MV-4-11 (cell line): ENCODE results near the gene LEKR1.

Source experiments
- DNase-seq: peaks from one replicate; lab custom pipeline; 2025; lab: John Stamatoyannopoulos, UW

The LEKR1 gene

DNA sequence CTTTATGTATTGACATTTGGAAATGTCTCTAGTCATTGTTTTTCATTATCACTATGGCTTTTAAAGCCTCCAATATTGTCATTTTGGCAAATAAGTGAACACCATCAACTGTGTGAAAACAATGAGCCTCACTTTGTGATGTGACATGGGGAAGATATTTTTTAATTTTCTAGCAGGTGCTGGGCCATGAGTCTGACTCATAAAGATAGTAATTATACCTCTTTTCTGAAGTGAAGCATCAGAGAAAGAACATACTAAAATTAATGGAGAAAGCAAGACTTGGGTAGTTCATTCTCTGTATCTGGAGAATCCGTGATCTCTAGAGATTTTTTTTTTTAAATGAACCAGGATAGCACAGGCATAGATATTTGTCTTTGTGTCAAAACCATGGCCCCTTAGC lies 233.0 kb downstream of the LEKR1 start:
- no peak for DNase-seq

GRCh38 chr3:157059661-157060060 lies 233.5 kb downstream of the LEKR1 start:
- DNase-seq = no peak

- no peak for DNase-seq
Measured at GRCh38 chr3:157061265-157061664, 235.1 kb downstream of the LEKR1 start.

GRCh38 chr3:157063469-157063868 lies 237.3 kb downstream of the LEKR1 start:
- no peak for DNase-seq

GRCh38 chr3:157063926-157064325 lies 237.8 kb downstream of the LEKR1 start:
- DNase-seq = no peak

DNA sequence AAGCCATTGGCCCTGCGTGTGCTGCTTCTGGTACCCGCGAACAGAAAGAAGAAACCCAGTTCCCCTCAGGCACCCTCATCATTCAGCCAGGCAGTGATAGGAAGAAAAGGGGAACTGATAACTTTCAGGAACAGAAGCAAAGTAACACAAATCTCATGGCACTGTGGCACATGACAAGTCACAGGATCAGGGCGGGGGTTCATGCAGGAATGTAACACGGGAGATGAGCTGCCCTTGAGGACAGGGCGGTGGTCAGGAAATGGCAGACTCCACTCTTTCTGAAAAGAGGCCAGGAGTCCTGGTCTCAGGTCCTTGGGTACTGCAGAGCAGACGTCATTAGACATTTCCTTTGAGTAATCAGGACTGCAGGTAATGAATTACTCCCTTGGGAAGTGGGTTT lies 238.2 kb downstream of the LEKR1 start:
- DNase-seq = peak; percentile 69

DNA sequence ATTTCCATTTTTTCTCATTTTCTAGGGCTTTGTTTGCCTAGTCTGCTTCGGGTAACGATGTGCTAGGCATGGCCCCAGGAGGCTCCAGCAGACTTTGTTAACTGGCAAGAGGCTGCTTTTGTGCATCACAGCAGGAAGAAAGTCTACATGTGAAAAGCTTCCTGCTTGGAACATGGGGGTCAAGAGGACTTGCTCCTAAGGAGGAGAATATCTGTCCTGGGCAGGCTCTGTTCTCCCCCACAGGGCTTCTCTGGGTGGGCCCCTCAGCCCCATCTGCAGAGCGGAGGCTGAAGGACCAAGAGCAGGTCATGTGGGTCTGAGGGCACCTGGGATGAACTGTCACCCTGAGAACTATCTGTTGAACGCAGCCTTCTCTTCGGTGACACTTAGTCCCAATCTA lies 239.0 kb downstream of the LEKR1 start:
- DNase-seq = no peak

- no peak for DNase-seq
Measured at GRCh38 chr3:157066335-157067098, 240.4 kb downstream of the LEKR1 start.

- no peak for DNase-seq
Measured at GRCh38 chr3:157067114-157067513, 241.0 kb downstream of the LEKR1 start.

- DNase-seq = no peak
Measured at GRCh38 chr3:157069406-157069805, 243.3 kb downstream of the LEKR1 start.

- DNase-seq = no peak
Measured at GRCh38 chr3:157069846-157070677, 243.9 kb downstream of the LEKR1 start.

- DNase-seq = no peak
Measured at GRCh38 chr3:157070678-157070999, 244.5 kb downstream of the LEKR1 start.

DNA sequence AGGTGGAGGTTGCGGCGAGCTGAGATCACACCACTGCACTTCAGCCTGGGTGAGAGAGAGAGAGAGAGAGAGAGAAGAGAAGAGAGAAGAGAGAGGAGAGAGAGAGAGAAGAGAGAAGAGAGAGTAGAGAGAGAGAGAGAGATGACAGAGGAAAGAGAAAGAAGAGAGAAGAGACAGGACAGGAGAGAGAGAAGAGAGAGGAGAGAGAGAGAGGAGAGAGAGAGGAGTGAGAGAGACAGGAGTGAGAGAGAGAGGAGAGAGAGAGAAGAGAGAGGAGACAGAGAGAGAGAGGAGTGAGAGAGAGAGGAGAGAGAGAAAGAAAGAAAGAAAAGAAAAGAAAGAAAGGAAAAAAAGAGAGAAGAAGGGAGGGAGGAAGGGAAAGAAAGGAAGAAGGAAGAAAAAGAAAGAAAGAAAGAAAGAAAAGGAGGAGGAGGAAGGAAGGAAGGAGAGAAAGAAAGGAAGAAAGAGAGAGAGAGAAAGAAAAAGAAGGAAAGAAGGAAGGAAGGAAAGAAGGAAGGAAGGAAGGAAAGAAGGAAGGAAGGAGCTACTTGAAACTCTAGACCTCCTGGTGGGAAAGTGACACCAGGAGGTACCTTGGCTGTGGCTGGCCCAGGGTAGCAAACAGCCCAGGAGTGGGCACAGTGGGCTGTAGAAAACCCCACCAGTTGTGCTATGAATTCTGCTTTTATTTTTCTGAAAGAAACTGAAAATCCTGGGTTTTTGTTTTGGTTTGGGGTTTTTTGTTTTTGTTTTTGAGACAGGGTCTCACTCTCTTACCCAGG lies 245.8 kb downstream of the LEKR1 start:
- DNase-seq = no peak

DNA sequence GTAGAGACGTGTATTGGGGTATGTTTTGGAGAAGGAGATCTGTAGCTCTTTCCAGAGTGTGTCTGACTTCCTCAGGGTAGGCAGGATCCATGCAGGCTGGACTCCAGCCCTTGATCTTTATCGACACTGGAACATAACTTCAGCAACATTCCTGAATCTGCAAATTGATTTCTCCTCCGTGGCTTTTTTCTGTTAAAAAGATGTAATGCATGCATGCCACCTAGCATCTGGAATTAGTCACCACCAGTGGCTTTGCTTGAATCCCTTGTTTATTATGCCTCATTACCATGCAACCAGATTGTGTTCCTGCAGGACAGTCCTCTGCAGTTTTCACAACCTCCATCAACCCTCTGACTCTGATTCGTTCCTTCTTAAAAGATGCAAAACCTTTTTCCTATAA lies 247.7 kb downstream of the LEKR1 start:
- no peak for DNase-seq

DNA sequence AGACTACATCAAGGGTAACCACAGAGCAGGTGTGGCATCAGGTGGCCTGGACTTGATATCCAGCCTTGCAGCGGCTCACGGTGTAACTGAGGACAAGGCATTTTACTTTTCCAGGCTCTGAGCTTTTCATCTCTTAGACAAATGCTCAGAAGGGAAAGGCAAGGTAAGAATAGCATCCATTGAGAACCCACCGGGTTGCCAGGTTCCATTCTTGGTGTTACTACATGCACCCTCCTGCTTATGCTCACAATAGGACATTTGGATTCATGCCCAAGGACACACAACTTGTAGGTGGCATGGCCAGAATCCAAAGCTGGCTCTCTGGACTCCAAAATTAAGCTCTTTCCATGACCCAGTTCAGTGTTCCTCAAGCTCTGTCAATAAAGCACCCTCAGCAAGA lies 248.3 kb downstream of the LEKR1 start:
- DNase-seq = no peak

DNA sequence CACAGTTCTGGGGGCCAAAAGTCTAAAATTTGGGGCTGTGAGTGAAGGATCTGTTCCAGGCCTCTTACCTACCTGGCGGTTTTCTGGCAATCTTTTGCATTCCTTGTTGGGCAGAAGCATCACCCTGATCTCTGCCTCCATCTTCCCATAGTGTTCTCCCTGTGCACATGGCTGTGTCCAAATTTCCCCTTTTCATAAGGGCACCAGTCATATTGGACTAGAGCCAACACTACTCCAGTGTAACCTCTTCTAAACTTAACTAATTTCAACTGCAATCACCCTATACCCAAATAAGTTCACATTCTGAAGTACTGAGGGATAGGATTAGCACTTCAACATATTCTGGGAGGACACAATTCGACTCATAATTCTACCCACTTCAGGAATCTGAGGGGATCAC lies 248.8 kb downstream of the LEKR1 start:
- DNase-seq = no peak

DNA sequence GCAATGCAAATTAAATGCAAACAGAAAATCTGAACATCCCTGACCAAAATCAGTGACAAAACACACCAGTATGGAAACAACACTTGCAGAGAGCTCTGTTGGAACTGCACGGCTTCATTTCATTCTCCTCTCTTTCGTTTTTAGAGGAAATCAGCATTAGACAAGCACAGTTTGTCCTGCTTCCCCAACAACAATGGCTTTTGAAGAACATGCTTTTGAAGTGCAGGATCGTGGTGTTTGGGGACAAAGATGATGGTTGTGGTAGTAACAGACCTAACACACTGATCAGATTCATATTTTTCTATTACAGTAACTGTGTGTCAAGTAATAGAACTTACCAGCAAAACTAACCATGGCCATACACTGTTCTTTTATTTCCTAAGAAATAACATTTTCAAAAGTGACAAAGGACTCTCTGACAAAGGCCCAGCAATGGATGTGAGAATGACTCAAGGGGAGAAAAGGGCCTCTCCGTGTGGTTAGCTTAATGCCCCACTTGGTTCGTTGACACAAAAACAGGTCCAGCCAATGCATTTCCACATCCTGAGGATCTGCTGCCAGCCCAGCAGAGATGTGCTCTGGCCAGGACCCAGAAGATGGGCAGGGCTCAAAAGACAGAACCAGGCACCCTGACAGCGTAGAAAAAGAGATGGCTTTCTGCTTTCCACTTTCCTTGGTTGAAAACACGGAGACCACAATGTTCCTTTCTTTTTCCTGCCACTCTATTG lies 249.7 kb downstream of the LEKR1 start:
- DNase-seq = no peak

DNA sequence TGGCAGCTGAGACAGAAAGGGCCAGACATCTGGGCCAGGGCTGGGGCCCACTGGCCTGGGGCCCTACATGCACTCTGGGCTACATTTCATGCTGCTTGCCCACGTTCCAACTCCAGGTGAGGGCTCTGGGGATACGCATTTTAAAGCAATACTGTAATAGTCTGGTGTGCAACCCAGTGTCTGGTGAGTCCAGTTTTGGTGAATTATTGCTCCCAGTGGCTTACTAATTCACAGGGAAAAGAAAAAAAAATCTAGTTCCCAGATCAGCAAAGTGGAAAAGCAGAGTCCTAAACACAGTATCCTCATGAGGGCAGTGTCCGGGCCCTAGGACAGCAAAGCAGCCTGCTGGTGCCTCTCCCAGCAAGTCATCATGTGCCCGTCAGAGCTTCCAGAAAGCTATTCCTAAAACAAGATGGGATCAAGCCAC lies 251.4 kb downstream of the LEKR1 start:
- DNase-seq = no peak

DNA sequence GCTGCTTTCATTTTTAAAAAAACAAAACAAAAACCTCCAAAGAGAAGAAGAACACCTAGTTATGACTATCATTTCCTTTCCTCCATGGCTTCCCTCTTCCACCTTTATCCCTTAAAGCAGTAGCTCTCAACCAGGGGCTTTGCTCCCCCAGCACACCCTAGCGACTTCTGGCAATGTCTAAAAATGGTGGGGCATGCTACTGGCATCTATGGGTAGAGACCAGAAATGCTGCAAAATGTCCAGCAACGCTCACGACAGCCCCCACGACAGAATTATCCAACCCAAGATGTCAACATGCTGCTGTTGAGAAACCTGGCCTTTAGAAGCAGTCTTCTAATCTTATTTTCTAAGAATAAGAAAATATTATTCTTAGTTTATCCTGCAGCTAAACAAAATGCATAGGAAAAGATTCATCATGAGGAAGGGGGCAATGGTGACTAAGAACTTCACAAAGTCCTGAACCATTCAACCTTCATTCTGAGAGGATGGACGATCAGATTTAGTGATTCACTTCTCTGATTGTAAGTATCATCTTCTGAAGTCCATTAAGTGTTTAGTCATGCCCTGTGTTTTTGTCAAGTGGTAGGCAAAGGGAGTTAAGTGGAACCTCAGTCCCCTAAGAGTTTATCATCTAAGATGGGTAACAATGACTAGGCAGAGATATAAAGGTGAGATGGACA lies 252.1 kb downstream of the LEKR1 start:
- no peak for DNase-seq

GRCh38 chr3:157078811-157079185 lies 252.6 kb downstream of the LEKR1 start:
- DNase-seq = no peak

- no peak for DNase-seq
Measured at GRCh38 chr3:157079676-157080369, 253.7 kb downstream of the LEKR1 start.
